ENCODE results near the gene PARD3.

- TF ChIP-seq, protein P1, sequence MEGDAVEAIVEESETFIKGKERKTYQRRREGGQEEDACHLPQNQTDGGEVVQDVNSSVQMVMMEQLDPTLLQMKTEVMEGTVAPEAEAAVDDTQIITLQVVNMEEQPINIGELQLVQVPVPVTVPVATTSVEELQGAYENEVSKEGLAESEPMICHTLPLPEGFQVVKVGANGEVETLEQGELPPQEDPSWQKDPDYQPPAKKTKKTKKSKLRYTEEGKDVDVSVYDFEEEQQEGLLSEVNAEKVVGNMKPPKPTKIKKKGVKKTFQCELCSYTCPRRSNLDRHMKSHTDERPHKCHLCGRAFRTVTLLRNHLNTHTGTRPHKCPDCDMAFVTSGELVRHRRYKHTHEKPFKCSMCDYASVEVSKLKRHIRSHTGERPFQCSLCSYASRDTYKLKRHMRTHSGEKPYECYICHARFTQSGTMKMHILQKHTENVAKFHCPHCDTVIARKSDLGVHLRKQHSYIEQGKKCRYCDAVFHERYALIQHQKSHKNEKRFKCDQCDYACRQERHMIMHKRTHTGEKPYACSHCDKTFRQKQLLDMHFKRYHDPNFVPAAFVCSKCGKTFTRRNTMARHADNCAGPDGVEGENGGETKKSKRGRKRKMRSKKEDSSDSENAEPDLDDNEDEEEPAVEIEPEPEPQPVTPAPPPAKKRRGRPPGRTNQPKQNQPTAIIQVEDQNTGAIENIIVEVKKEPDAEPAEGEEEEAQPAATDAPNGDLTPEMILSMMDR (IDR thresholded peaks at IDR 0.05) = no peak
- no peak for TF ChIP-seq POLR2AphosphoS5 (IDR thresholded peaks at IDR 0.05)
- no peak for TF ChIP-seq POLR2A (IDR thresholded peaks at IDR 0.05)
Observed at GRCh38 chr10:34127676-34128075, 687.4 kb downstream of the PARD3 start.
